CD8-positive, alpha-beta memory T cell (primary cell): ENCODE measurements around the gene SLC22A16. TPM values are rescaled to one million over a fixed set of nuclear protein-coding genes. Genes with fewer than 3 reads are reported as not detected.

ENCODE experiments used
- CTCF ChIA-PET: fragments of 350-600 bp; sonication (Branson Sonifier 250); formaldehyde crosslinking; loops from one replicate; lab custom pipeline; 2021; ENCODE audit warnings: antibody characterized with exemption; lab: Charles Lee
- POLR2A ChIA-PET: fragments of 350-600 bp; sonication (Branson Sonifier 250); formaldehyde crosslinking; loops from one replicate; lab custom pipeline; 2021; ENCODE audit warnings: antibody characterized with exemption; lab: Charles Lee
- DNase-seq, 5 donors: peaks; one replicate each; pipeline versions ENCODE4 v3.0.0 to v3.0.0-alpha.2; 2020 to 2022; ENCODE audit warnings: mixed read lengths in 1 of 5
- H3K27ac ChIP-seq: one replicate; pipeline ENCODE4 v1.7.0; 2013; ENCODE audit warnings: low read depth, mild to moderate bottlenecking, low read length, moderate library complexity
- H3K27me3 ChIP-seq: 2 replicates; pipeline ENCODE4 v1.7.0; 2013; ENCODE audit warnings: low read length, mild to moderate bottlenecking; ENCODE audit not compliant: insufficient read depth, poor library complexity, severe bottlenecking
- H3K36me3 ChIP-seq: 2 replicates; pipeline ENCODE4 v1.7.0; 2013; ENCODE audit warnings: mild to moderate bottlenecking, low read length, moderate library complexity; ENCODE audit not compliant: insufficient read depth
- H3K4me1 ChIP-seq: 2 replicates; pipeline ENCODE4 v1.7.0; 2013; ENCODE audit warnings: mild to moderate bottlenecking, low read length, moderate library complexity; ENCODE audit not compliant: insufficient read depth
- H3K4me3 ChIP-seq: 2 replicates; pipeline ENCODE4 v1.7.0; 2013; ENCODE audit warnings: mild to moderate bottlenecking, low read length
- H3K9me3 ChIP-seq: 2 replicates; pipeline ENCODE4 v1.7.0; 2013; ENCODE audit warnings: mild to moderate bottlenecking, low read length
- H3K27ac Mint-ChIP-seq, 8 donors: one replicate each; pipeline ENCODE4 v1.8.0; 2020 to 2021; ENCODE audit warnings: mixed read lengths in 8 of 8, mild to moderate bottlenecking in 6 of 8, inconsistent platforms in 3 of 8, moderate library complexity in 3 of 8
- H3K27me3 Mint-ChIP-seq, 2 donors: one replicate each; pipeline ENCODE4 v1.8.0; 2020 to 2021; ENCODE audit warnings: mixed read lengths in 2 of 2, mild to moderate bottlenecking in 1 of 2, moderate library complexity in 1 of 2
- H3K36me3 Mint-ChIP-seq, 3 donors: one replicate each; pipeline ENCODE4 v1.8.0; 2020 to 2021; ENCODE audit warnings: mixed read lengths in 3 of 3, inconsistent platforms in 1 of 3, mild to moderate bottlenecking in 1 of 3
- H3K4me1 Mint-ChIP-seq, 3 donors: one replicate each; pipeline ENCODE4 v1.8.0; 2020 to 2021; ENCODE audit warnings: mixed read lengths in 3 of 3, inconsistent platforms in 1 of 3, mild to moderate bottlenecking in 1 of 3
- H3K4me3 Mint-ChIP-seq, 7 donors: one replicate each; pipeline ENCODE4 v1.8.0; 2020 to 2021; ENCODE audit warnings: mixed read lengths in 7 of 7, mild to moderate bottlenecking in 6 of 7, moderate library complexity in 4 of 7, inconsistent platforms in 2 of 7
- H3K9me3 Mint-ChIP-seq, 5 donors: one replicate each; pipeline ENCODE4 v1.8.0; 2020 to 2022; ENCODE audit warnings: mixed read lengths in 5 of 5, mild to moderate bottlenecking in 3 of 5, moderate library complexity in 2 of 5, inconsistent platforms in 1 of 5
- polyA plus RNA-seq: library from polyadenylated mRNA; unstranded; fragments of 300-500 nt; fragmentation: Illumina TruSeq; gene quantifications from one replicate; pipeline ENCODE4 v1.2.3, GENCODE V29; 2021
- total RNA-seq, 2 experiments: library from RNA; stranded (reverse); gene quantifications; one replicate each; pipeline ENCODE4 v1.2.3, GENCODE V29; 2021

Gene SLC22A16
- total and polyA plus RNA-seq, 3 experiments from 2014 or later, result not detected

DNA sequence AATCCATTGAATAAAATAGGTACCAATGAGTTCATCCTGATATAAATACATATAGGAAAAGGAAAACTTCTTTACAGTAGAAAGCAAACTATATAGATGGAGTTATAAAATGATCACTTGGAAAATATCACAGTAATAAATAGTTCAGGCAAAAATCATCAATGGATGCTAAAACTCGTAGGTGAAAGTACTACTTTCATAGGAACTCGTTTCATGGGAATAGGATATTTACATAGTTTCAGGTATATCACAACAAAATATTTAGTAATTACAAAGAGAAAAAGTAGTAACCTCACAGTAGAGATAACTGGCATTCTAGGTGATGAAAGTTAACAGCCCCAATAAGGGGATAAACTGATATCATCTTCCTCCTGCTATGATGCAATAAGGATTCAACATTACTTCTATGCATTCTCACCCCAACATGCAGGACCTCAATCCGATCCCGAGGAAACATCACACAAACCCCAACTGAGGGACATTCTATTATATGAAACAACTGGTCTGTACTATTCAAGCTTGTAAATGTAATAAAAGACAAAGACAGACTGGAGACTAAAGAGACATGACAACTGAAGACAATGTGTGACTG is 74.7 kb downstream of the SLC22A16 start:
- no peaks in the 10 kb centered on the region for H3K27me3 ChIP-seq
- ChIA-PET CTCF (no interaction called here), POLR2A (no interaction called here)
- H3K27ac ChIP-seq, result no peak overlapping the region
- no peak for DNase-seq
- Mint-ChIP-seq H3K4me3 (no peak overlapping the region), H3K4me1 (no peaks in the 10 kb centered on the region), H3K9me3 (no peaks in the 10 kb centered on the region), H3K27me3 (peaks cover 3 to 14% of the 10 kb centered on the region in 2 donors), H3K27ac (no peak overlapping the region), H3K36me3 (peaks cover 0 to 2% (median 0%) of the 10 kb centered on the region in 3 donors)
- H3K4me1 ChIP-seq, result no peaks in the 10 kb centered on the region
- no peaks in the 10 kb centered on the region for H3K36me3 ChIP-seq
- no peaks in the 10 kb centered on the region for H3K9me3 ChIP-seq
- H3K4me3 ChIP-seq, result no peak overlapping the region

DNA sequence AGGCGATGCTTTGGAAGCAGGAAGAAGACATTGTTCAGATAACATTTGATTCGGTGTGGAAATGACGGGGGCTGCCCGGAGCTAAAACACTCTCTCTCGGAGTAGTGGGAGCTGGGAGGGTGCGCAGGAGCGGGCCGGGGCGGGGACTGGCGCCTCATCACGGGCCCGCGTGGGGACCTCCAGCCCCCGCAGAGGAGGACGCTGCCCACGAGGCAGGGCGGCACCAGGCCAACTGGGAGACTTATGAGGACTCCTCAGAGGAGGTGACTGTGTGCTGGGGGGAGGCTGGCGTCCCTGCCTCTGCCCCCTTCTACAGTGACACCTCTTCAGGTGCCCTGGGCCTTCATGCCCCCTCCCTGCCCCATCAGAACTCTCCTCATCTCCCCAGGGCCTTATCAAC is 76.2 kb downstream of the SLC22A16 start:
- Mint-ChIP-seq H3K9me3 (no peaks in the 10 kb centered on the region), H3K27ac (no peak overlapping the region), H3K27me3 (peaks cover 3 to 14% of the 10 kb centered on the region in 2 donors), H3K4me3 (peak overlapping the region in 1 of 7 donors; percentile 61), H3K4me1 (no peaks in the 10 kb centered on the region), H3K36me3 (peaks cover 0 to 2% (median 0%) of the 10 kb centered on the region in 3 donors)
- Histone ChIP-seq H3K4me3 (no peak overlapping the region), H3K9me3 (no peaks in the 10 kb centered on the region), H3K27ac (no peak overlapping the region), H3K27me3 (no peaks in the 10 kb centered on the region), H3K36me3 (no peaks in the 10 kb centered on the region), H3K4me1 (no peaks in the 10 kb centered on the region)
- no peak for DNase-seq
- ChIA-PET CTCF (no interaction called here), POLR2A (no interaction called here)

DNA sequence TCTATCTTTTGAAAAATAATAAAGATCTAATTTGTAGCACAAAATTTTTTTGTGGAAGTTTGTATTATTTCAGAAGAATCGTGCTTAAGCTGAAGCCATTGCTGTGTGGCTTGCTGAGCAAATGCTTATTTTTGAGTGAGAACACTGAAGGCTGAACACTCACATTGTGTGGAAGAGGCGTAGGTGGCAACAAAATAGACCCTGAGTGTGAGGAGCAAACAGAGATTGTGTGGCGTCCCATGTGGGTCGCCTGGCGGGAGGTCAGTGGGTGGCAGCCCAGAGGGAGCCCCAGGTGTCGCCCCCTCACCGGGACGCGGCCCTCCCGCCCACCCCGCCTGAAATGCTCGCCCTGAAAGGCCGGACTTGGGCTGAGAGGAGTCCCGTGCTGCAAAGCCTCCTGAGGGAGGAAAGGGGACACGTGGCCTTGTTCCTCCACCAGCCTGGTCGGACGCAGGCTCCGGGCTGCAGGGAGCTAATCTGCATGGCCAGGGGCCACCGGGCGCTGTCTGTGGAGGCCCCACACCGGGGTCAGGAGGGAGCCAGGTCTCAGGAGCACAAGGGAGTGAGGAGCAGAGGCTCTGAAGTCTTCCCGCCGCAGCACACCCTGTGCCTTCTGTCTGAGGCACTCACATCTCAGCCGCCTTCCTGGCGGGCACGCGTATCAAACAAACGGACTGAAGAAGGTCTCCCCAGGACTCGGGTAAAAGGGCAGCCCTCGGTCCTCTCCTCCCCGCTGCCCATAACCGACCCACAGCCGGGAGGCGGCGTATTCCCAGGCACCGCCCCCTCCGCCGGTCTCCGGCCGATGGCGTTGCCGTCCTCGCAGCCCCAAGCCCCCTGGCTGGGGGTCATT is 77.0 kb downstream of the SLC22A16 start:
- Histone ChIP-seq H3K27ac (no peak overlapping the region), H3K9me3 (no peaks in the 10 kb centered on the region), H3K4me1 (no peaks in the 10 kb centered on the region), H3K36me3 (no peaks in the 10 kb centered on the region), H3K27me3 (no peaks in the 10 kb centered on the region), H3K4me3 (no peak overlapping the region)
- H3K4me3 Mint-ChIP-seq, result peak overlapping the region in 1 of 7 donors; percentile 61
- CTCF ChIA-PET, result interaction anchor here (1.1 kb wide), 1 partner anchor 31 kb away, joined by 3 read pairs; no protein-coding TSS in a partner anchor
- no peak for DNase-seq
- H3K9me3 Mint-ChIP-seq, result no peaks in the 10 kb centered on the region
- H3K27me3 Mint-ChIP-seq, result peaks cover 3 to 13% of the 10 kb centered on the region in 2 donors
- H3K36me3 Mint-ChIP-seq, result peaks cover 0 to 2% (median 0%) of the 10 kb centered on the region in 3 donors
- no peaks in the 10 kb centered on the region for H3K4me1 Mint-ChIP-seq
- POLR2A ChIA-PET, result no interaction called here
- peak overlapping the region in 1 of 8 donors; percentile 12 for H3K27ac Mint-ChIP-seq

DNA sequence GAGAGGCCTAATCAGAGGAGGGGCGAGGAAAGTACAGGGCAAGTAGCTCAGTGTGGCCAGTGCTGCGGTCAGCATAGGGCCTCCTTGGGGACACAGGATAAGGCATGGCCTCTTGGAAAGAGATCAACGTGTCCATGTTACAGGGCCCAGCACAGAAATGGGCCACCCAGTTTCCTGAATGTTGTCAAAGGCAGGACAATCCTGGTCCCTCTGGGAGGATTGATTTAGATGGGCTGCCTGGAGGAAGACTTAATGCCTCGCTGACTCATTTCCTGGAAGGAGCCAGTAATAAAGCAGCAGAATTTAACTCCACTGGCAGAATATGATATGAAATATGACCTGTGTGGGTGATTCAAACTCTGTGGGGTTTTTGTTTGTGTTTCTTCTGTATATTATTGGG is 77.6 kb downstream of the SLC22A16 start:
- Mint-ChIP-seq H3K4me3 (no peak overlapping the region), H3K27me3 (peaks cover 3 to 10% of the 10 kb centered on the region in 2 donors), H3K36me3 (peaks cover 0 to 2% (median 0%) of the 10 kb centered on the region in 3 donors), H3K9me3 (no peaks in the 10 kb centered on the region), H3K27ac (peak overlapping the region in 1 of 8 donors; percentile 12), H3K4me1 (no peaks in the 10 kb centered on the region)
- no peaks in the 10 kb centered on the region for H3K36me3 ChIP-seq
- no peak overlapping the region for H3K27ac ChIP-seq
- H3K27me3 ChIP-seq, result no peaks in the 10 kb centered on the region
- H3K4me1 ChIP-seq, result no peaks in the 10 kb centered on the region
- H3K9me3 ChIP-seq, result no peaks in the 10 kb centered on the region
- no peak for DNase-seq
- POLR2A ChIA-PET, result no interaction called here
- no peak overlapping the region for H3K4me3 ChIP-seq
- CTCF ChIA-PET, result interaction anchor here (1.1 kb wide), 1 partner anchor 30 kb away, joined by 3 read pairs; no protein-coding TSS in a partner anchor

DNA sequence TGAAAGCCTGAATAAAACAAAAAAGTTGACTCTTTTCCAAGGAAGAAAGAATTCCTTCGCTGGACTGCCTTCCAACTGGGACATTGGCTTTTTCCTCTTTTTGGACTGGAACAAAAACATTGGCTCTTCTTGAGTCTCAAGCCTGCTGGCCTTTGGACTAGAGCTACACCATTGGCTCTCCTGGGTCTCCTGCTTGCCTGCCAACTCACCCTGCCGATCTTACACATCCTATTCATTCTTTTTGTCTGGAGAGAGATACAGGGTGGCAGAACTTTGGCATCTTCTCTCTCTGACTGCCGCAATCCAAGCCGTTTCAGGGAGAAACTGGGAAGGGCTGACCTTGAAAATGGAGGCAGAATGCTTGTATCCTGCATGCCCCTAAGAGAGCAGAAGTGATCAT is 81.2 kb downstream of the SLC22A16 start:
- no peaks in the 10 kb centered on the region for H3K27me3 ChIP-seq
- Mint-ChIP-seq H3K4me1 (peaks cover 6 to 7% (median 7%) of the 10 kb centered on the region in 3 donors), H3K27me3 (peaks cover 0 to 1% of the 10 kb centered on the region in 2 donors), H3K4me3 (no peak overlapping the region), H3K36me3 (peaks cover 0 to 2% (median 0%) of the 10 kb centered on the region in 3 donors), H3K27ac (no peak overlapping the region), H3K9me3 (no peaks in the 10 kb centered on the region)
- no peaks in the 10 kb centered on the region for H3K9me3 ChIP-seq
- ChIA-PET CTCF (no interaction called here), POLR2A (no interaction called here)
- no peak overlapping the region for H3K4me3 ChIP-seq
- H3K4me1 ChIP-seq, result peaks cover 6% of the 10 kb centered on the region
- no peaks in the 10 kb centered on the region for H3K36me3 ChIP-seq
- no peak for DNase-seq
- no peak overlapping the region for H3K27ac ChIP-seq

DNA sequence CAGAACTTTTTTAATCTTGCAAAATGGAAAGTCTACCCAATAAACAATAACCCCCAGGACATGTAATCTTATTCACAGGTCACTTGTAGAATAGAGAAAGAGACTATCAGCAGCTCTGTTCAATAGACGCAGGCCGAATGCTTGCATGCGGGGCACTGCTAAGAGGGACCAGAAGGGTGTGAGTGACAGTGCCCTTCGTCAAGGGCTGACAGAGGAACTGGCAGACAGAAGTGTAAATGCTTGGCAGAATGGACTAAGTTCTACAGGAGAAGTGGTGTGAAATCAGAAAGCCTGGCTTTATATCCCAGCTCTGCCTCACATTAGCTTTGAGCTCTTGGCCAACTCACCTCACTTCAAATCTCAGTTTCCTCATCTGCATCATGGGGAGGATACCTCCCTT is 82.0 kb downstream of the SLC22A16 start:
- H3K27me3 ChIP-seq, result no peaks in the 10 kb centered on the region
- H3K36me3 ChIP-seq, result no peaks in the 10 kb centered on the region
- no peak overlapping the region for H3K27ac ChIP-seq
- no peak for DNase-seq
- no peak overlapping the region for H3K27ac Mint-ChIP-seq
- peaks cover 14 to 15% (median 15%) of the 10 kb centered on the region in 3 donors for H3K4me1 Mint-ChIP-seq
- peaks cover 0 to 2% (median 0%) of the 10 kb centered on the region in 3 donors for H3K36me3 Mint-ChIP-seq
- no peaks in the 10 kb centered on the region for H3K9me3 Mint-ChIP-seq
- ChIA-PET CTCF (no interaction called here), POLR2A (no interaction called here)
- H3K4me3 Mint-ChIP-seq, result no peak overlapping the region
- no peaks in the 10 kb centered on the region for H3K9me3 ChIP-seq
- H3K4me3 ChIP-seq, result no peak overlapping the region
- H3K27me3 Mint-ChIP-seq, result peaks cover 0 to 1% of the 10 kb centered on the region in 2 donors
- H3K4me1 ChIP-seq, result peaks cover 11% of the 10 kb centered on the region

DNA sequence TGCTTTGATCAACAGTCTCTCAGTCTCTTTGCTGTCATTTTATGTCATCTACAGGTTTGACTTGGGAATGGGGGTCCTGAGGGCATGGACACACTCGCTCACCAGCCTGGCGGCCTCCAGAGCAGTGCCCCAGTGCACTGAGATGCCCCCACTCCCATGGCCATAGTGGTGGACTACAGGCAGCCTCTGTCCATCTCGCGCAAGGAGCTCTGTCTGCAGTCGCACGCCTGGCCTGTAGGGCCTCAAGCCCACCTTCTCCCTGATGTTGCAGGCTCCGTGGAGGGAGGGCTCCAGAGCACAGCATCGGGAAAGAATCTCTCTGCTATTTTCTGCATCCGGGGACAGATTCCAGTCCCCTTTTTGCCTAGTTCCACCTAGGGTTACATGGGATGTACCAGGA is 83.7 kb downstream of the SLC22A16 start:
- Histone ChIP-seq H3K36me3 (no peaks in the 10 kb centered on the region), H3K27ac (no peak overlapping the region), H3K4me3 (no peak overlapping the region), H3K27me3 (no peaks in the 10 kb centered on the region), H3K9me3 (no peaks in the 10 kb centered on the region), H3K4me1 (peaks cover 11% of the 10 kb centered on the region)
- Mint-ChIP-seq H3K36me3 (no peaks in the 10 kb centered on the region), H3K4me3 (no peak overlapping the region), H3K4me1 (peaks cover 16 to 23% (median 18%) of the 10 kb centered on the region in 3 donors), H3K9me3 (no peaks in the 10 kb centered on the region), H3K27me3 (peaks cover 0 to 1% of the 10 kb centered on the region in 2 donors), H3K27ac (peak overlapping the region in 1 of 8 donors; percentile 8)
- DNase-seq, result no peak
- ChIA-PET POLR2A (no interaction called here), CTCF (interaction anchor here (1.4 to 3.9 kb wide), 3 partner anchors 28 to 688 kb away, joined by 3 to 44 read pairs (median 10); no protein-coding TSS in a partner anchor)

DNA sequence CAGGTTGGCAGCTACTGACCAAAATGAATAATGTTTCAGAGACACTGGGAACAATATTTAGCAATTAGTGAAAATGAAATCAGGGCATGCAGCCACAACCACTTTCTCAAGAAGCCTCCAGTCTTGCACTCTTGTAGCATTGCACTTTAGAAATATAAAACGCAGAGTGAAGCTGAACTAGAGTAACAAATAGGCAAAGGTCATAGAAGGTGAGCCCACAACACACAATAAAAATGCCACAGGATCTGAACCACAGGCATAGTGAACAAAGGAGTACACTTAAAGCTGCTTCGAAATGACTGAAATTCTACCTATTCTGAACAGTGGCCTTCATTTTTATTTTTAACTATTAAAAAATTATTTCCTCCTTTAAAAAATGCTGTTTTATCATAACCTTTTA is 86.0 kb downstream of the SLC22A16 start:
- H3K9me3 Mint-ChIP-seq, result no peaks in the 10 kb centered on the region
- Histone ChIP-seq H3K36me3 (no peaks in the 10 kb centered on the region), H3K27ac (no peak overlapping the region), H3K27me3 (no peaks in the 10 kb centered on the region), H3K4me1 (peaks cover 11% of the 10 kb centered on the region), H3K9me3 (no peaks in the 10 kb centered on the region), H3K4me3 (no peak overlapping the region)
- DNase-seq, result peak in 1 of 5 donors; percentile 28
- peak overlapping the region in 5 of 8 donors; percentile 21 to 82 (median 54) for H3K27ac Mint-ChIP-seq
- no peaks in the 10 kb centered on the region for H3K36me3 Mint-ChIP-seq
- ChIA-PET CTCF (interaction anchor here (0.7 to 3.9 kb wide), 13 partner anchors 20 to 685 kb away, joined by 3 to 44 read pairs (median 4); partner anchors contain the start of gene CDC40), POLR2A (interaction anchor here (0.5 to 1.5 kb wide), 4 partner anchors 24 to 1008 kb away, joined by 3 to 6 read pairs (median 4); partner anchors contain the start of gene CDC40)
- peaks cover 16 to 23% (median 18%) of the 10 kb centered on the region in 3 donors for H3K4me1 Mint-ChIP-seq
- peaks cover 0 to 1% of the 10 kb centered on the region in 2 donors for H3K27me3 Mint-ChIP-seq
- peak overlapping the region in 3 of 7 donors; percentile 17 to 50 (median 49) for H3K4me3 Mint-ChIP-seq
